A549 (cell line): Measurements from ENCODE around the gene IRS2. TPM values are rescaled to one million over a fixed set of nuclear protein-coding genes. Genes with fewer than 3 reads are reported as not detected.
"Not testable (repeated sequence)": the region's sequence is repeated elsewhere in the genome, so short reads cannot be mapped to it uniquely, and the experiment has no call there.

ENCODE experiments used
- ATAC-seq, 2 experiments: fragments of 200-7000 bp in 1 of 2; fragments of >200 bp in 1 of 2; cut with Nextera tagmentation in 1 of 2; cut with Tn5 transposase in 1 of 2; 3 replicates each; pipeline versions ENCODE4 v1.8.0 to v1.9.1; 2018 to 2020; ENCODE audit warnings: mild to moderate bottlenecking in 1 of 2, moderate library complexity in 1 of 2
- CTCF ChIA-PET: fragments of 300-600 bp; sonication (Branson Sonifier 250); formaldehyde crosslinking; extraction: SDS; loops from one replicate; lab custom pipeline; 2021; ENCODE audit warnings: antibody characterized with exemption, inconsistent platforms; lab: Yijun Ruan, JAX
- POLR2A ChIA-PET: fragments of 350-600 bp; formaldehyde crosslinking; extraction: SDS; loops from one replicate; lab custom pipeline; 2021; ENCODE audit warnings: antibody characterized with exemption, inconsistent platforms; lab: Yijun Ruan, JAX
- DNase-seq, 2 experiments: peaks; one replicate each; pipeline versions ENCODE4 v3.0.0 to v3.0.0-alpha.2; 2011 to 2016; ENCODE audit warnings: low read depth in 1 of 2, low spot score in 1 of 2
- FAIRE-seq: peaks from 2 replicates; lab custom pipeline; 2011; peaks lifted over from hg19 to GRCh38; lab: Jason Lieb, UNC
- H3K27ac ChIP-seq, 2 experiments: fragments of >200 bp; sonication (Bioruptor Twin); formaldehyde crosslinking; 3 replicates each; pipeline ENCODE4 v1.5.1; 2016 to 2017
- H3K4me1 ChIP-seq: fragments of >200 bp; sonication (Bioruptor Twin); formaldehyde crosslinking; 3 replicates; pipeline ENCODE4 v1.6.1; 2016
- H3K4me2 ChIP-seq: fragments of >200 bp; sonication (Bioruptor Twin); formaldehyde crosslinking; 3 replicates; pipeline ENCODE4 v1.6.1; 2016
- H3K4me3 ChIP-seq: fragments of >200 bp; sonication (Bioruptor Twin); formaldehyde crosslinking; 3 replicates; pipeline ENCODE4 v1.5.1; 2016
- H3K9me3 ChIP-seq: fragments of >200 bp; sonication (Bioruptor Twin); formaldehyde crosslinking; 3 replicates; pipeline ENCODE4 v1.6.1; 2016
- BCL3 ChIP-seq: fragments of >200 bp; sonication (Bioruptor Twin); formaldehyde crosslinking; IDR thresholded peaks from 3 replicates; pipeline ENCODE4 v1.6.1; 2016
- CBX8 ChIP-seq: fragments of 200-600 bp; sonication (generic); IDR thresholded peaks from 2 replicates; pipeline ENCODE4 v1.6.1; 2016
- E2F6 ChIP-seq: IDR thresholded peaks from 2 replicates; pipeline ENCODE4 v1.6.1; 2012; ENCODE audit warnings: low read depth, borderline replicate concordance
- EP300 ChIP-seq, 2 experiments: fragments of >200 bp; sonication (Bioruptor Twin); formaldehyde crosslinking; IDR thresholded peaks; 2 replicates in 1 of 2; 3 replicates in 1 of 2; pipeline ENCODE4 v1.6.1; 2016 to 2017
- ESRRA ChIP-seq: fragments of 150-350 bp; IDR thresholded peaks from 2 replicates; pipeline ENCODE4 v1.6.1; 2014; ENCODE audit warnings: mild to moderate bottlenecking, low read length, borderline replicate concordance
- HES2 ChIP-seq: fragments of >200 bp; sonication (Bioruptor Twin); formaldehyde crosslinking; IDR thresholded peaks from 2 replicates; pipeline ENCODE4 v1.6.1; 2016
- HMGXB4 ChIP-seq: fragments of 250-450 bp; sonication (Bioruptor Pico); IDR thresholded peaks from 2 replicates; pipeline ENCODE4 v1.5.0; 2021; ENCODE audit warnings: mild to moderate bottlenecking, moderate library complexity, borderline replicate concordance
- HOXB13 ChIP-seq: fragments of 250-450 bp; sonication (Bioruptor Pico); IDR thresholded peaks from 2 replicates; pipeline ENCODE4 v1.5.0; 2020; ENCODE audit warnings: low read depth, mild to moderate bottlenecking, moderate library complexity
- KDM1A ChIP-seq: fragments of 200-600 bp; sonication (generic); IDR thresholded peaks from 2 replicates; pipeline ENCODE4 v1.6.1; 2016; ENCODE audit warnings: low read depth, mild to moderate bottlenecking
- MAFK ChIP-seq: fragments of 450-650 bp; IDR thresholded peaks from 2 replicates; pipeline ENCODE4 v1.6.1; 2014; ENCODE audit not compliant: partially characterized antibody
- RAD21 ChIP-seq, 2 experiments: fragments of >200 bp in 1 of 2; sonication (Bioruptor Twin) in 1 of 2; formaldehyde crosslinking in 1 of 2; IDR thresholded peaks in 1 of 2; conservative IDR thresholded peaks in 1 of 2; 2 replicates in 1 of 2; 3 replicates in 1 of 2; pipeline ENCODE4 v1.6.1; 2012 to 2018; ENCODE audit warnings: inconsistent platforms in 1 of 2
- RCOR1 ChIP-seq: fragments of 150-350 bp; IDR thresholded peaks from 2 replicates; pipeline ENCODE4 v1.6.1; 2014; ENCODE audit warnings: antibody characterized with exemption, low read length, low read depth
- SMC3 ChIP-seq: fragments of >200 bp; sonication (Bioruptor Twin); formaldehyde crosslinking; IDR thresholded peaks from 3 replicates; pipeline ENCODE4 v1.6.1; 2018; ENCODE audit warnings: inconsistent platforms
- SREBF2 ChIP-seq: fragments of 450-650 bp; IDR thresholded peaks from 2 replicates; pipeline ENCODE4 v1.6.1; 2014; ENCODE audit warnings: mild to moderate bottlenecking, moderate library complexity
- USF2 ChIP-seq: fragments of 450-650 bp; IDR thresholded peaks from 2 replicates; pipeline ENCODE4 v1.6.1; 2014; ENCODE audit warnings: antibody characterized with exemption
- ZC3H11A ChIP-seq: fragments of 450-650 bp; IDR thresholded peaks from 2 replicates; pipeline ENCODE4 v1.6.1; 2014; ENCODE audit warnings: antibody characterized with exemption, mild to moderate bottlenecking
- WGBS: methylation state at CpG from one replicate; pipeline ENCODE4 v1.1.6; 2017; ENCODE audit errors: missing lambda C conversion rate; 5-methylcytosine and 5-hydroxymethylcytosine counted together
- polyA plus RNA-seq, 4 experiments: library from polyadenylated mRNA; depleted of rRNA in 3 of 4; stranded (reverse); fragments of >200 nt; fragmentation: RNase III in 1 of 4; extraction: RNeasy Plus Mini Kit Qiagen cat#74134 plus additional on column Dnase treatment in 1 of 4; gene quantifications; 2 replicates in 3 of 4; 3 replicates in 1 of 4; pipeline ENCODE4 v1.2.3, GENCODE V29; 2011 to 2017

Gene IRS2
- polyA plus RNA-seq, 2 of the 4 experiments (the other 2 are of a cell fraction) = 4.8 to 12.3 TPM

GRCh38 chr13:109733550-109733949 lies 52.8 kb downstream of the IRS2 start:
- ChIA-PET CTCF (no interaction called here), POLR2A (no interaction called here)
- Histone ChIP-seq H3K4me2 (no peak overlapping the region), H3K9me3 (no peaks in the 10 kb centered on the region), H3K4me1 (no peaks in the 10 kb centered on the region), H3K27ac (no peak overlapping the region), H3K4me3 (no peak overlapping the region)
- no peak for TF ChIP-seq E2F6
- no peak for TF ChIP-seq SREBF2
- no peak for TF ChIP-seq KDM1A
- TF ChIP-seq RAD21 (conservative IDR thresholded peaks at IDR 0.05 in 1 of 2, IDR thresholded peaks at IDR 0.05 in 1 of 2) = no peak
- TF ChIP-seq HOXB13 (CRISPR knock-in tag) = no peak
- no peak for TF ChIP-seq SMC3
- TF ChIP-seq ZC3H11A = no peak
- TF ChIP-seq RCOR1 = no peak
- no peak for TF ChIP-seq EP300 (IDR thresholded peaks at IDR 0.05)
- TF ChIP-seq BCL3 = no peak
- DNase-seq (no peak), ATAC-seq (no peak), FAIRE-seq (no peak)
- WGBS = 82% methylated on average over 17 of the region's 29 CpGs

- not testable (repeated sequence) for ATAC-seq
These were observed 53.8 kb downstream of the IRS2 start for GRCh38 chr13:109732470-109733170.

GRCh38 chr13:109730812-109731335 lies 55.5 kb downstream of the IRS2 start:
- no peak for FAIRE-seq
- POLR2A ChIA-PET = no interaction called here

More at GRCh38 chr13:109732470-109733170, 53.8 kb downstream of the IRS2 start:
- WGBS = 90% methylated on average over 24 of the region's 50 CpGs
- H3K4me2 ChIP-seq, DNase-seq, H3K27ac ChIP-seq, H3K4me1 ChIP-seq, POLR2A ChIA-PET, H3K9me3 ChIP-seq, FAIRE-seq, CTCF ChIA-PET, H3K4me3 ChIP-seq: not testable (repeated sequence)

More at GRCh38 chr13:109730812-109731335, 55.5 kb downstream of the IRS2 start:
- no peaks in the 10 kb centered on the region for H3K9me3 ChIP-seq
- ATAC-seq = no peak
- WGBS = 97% methylated on average over 13 of the region's 13 CpGs
- no peaks in the 10 kb centered on the region for H3K4me1 ChIP-seq
- no peak overlapping the region for H3K27ac ChIP-seq
- no peak for TF ChIP-seq ESRRA
- no peak for TF ChIP-seq USF2
- no peak for TF ChIP-seq HMGXB4 (CRISPR knock-in tag)
- no peak for TF ChIP-seq KDM1A
- TF ChIP-seq CBX8 = no peak
- no peak for TF ChIP-seq MAFK
- TF ChIP-seq HES2 = no peak
- CTCF ChIA-PET = no interaction called here
- H3K4me2 ChIP-seq = no peak overlapping the region
- no peak for DNase-seq
- no peak overlapping the region for H3K4me3 ChIP-seq
